Esophagus muscularis mucosa (tissue), 4 donors: ENCODE results near the gene DOCK11. TPM values are rescaled to one million over a fixed set of nuclear protein-coding genes. Genes with fewer than 3 reads are reported as not detected.

Experiments used
- DNase-seq: peaks from one replicate; pipeline ENCODE4 v3.0.0-alpha.2; 2017; ENCODE audit errors: extremely low spot score
- H3K27ac ChIP-seq, 4 donors: fragments of 200-600 bp; sonication (generic); replicated peaks in 1 of 4; 1 replicate in 3 of 4; 2 replicates in 1 of 4; pipeline ENCODE4 v1.5.1; 2016 to 2019; ENCODE audit warnings: mild to moderate bottlenecking in 1 of 4
- H3K27me3 ChIP-seq, 4 donors: fragments of 200-600 bp; sonication (generic); one replicate each; pipeline versions ENCODE4 v1.5.1 to v1.6.0; 2016 to 2019
- H3K36me3 ChIP-seq, 4 donors: fragments of 200-600 bp; sonication (generic); one replicate each; pipeline ENCODE4 v1.5.1; 2016 to 2019
- H3K4me1 ChIP-seq, 4 donors: fragments of 200-600 bp; sonication (generic); one replicate each; pipeline ENCODE4 v1.5.1; 2016 to 2019
- H3K4me3 ChIP-seq, 4 donors: fragments of 200-600 bp; sonication (generic); 1 replicate in 2 of 4; 2 replicates in 2 of 4; pipeline ENCODE4 v1.5.1; 2016 to 2019; ENCODE audit warnings: mild to moderate bottlenecking in 4 of 4, moderate library complexity in 1 of 4
- H3K9me3 ChIP-seq, 4 donors: fragments of 200-600 bp; sonication (generic); 1 replicate in 3 of 4; 2 replicates in 1 of 4; pipeline ENCODE4 v1.5.1; 2016 to 2019
- CTCF ChIP-seq, 3 experiments: fragments of 200-600 bp in 2 of 3; fragments of 450-650 bp in 1 of 3; sonication (generic) in 2 of 3; IDR thresholded peaks; one replicate each; pipeline ENCODE4 v1.5.1; 2017 to 2019; ENCODE audit warnings: antibody characterized with exemption in 3 of 3, mild to moderate bottlenecking in 2 of 3, moderate library complexity in 1 of 3
- EP300 ChIP-seq: sonication (generic); formaldehyde crosslinking; IDR thresholded peaks from one replicate; pipeline ENCODE4 v1.6.1; 2017; ENCODE audit warnings: antibody characterized with exemption
- POLR2A ChIP-seq: fragments of 450-650 bp; IDR thresholded peaks from one replicate; pipeline ENCODE4 v1.6.1; 2017; ENCODE audit warnings: antibody characterized with exemption, moderate library complexity, mild to moderate bottlenecking, low read depth
- POLR2AphosphoS5 ChIP-seq, 2 donors: sonication (generic); formaldehyde crosslinking; IDR thresholded peaks; one replicate each; pipeline ENCODE4 v1.6.1; 2017; ENCODE audit warnings: antibody characterized with exemption in 2 of 2
- WGBS: methylation state at CpG from one replicate; pipeline ENCODE4 v1.1.5; 2018; 5-methylcytosine and 5-hydroxymethylcytosine counted together
- intact Hi-C: fragments of 100-400 bp; cut with DNase I; formaldehyde crosslinking; loops from one replicate; pipeline ENCODE4 v1.15.1; 2023
- total RNA-seq, 4 donors: library from RNA; depleted of rRNA; stranded (reverse); fragments of >200 nt; gene quantifications; one replicate each; pipeline versions ENCODE4 v1.1.0 to v1.2.1, GENCODE V29; 2016

DOCK11 gene
- total RNA-seq, 4 donors from 2014 or later = 62.0 to 103 (median 64.7) TPM

GRCh38 chrX:118593407-118593806 is 97.8 kb downstream of the DOCK11 start:
- Histone ChIP-seq H3K9me3 (no peaks in the 10 kb centered on the region), H3K4me1 (peaks cover 0 to 26% (median 14%) of the 10 kb centered on the region in 4 donors), H3K27ac (no peak overlapping the region), H3K27me3 (no peaks in the 10 kb centered on the region), H3K4me3 (no peak overlapping the region), H3K36me3 (peaks cover 0 to 34% (median 4%) of the 10 kb centered on the region in 4 donors)
- no peak for DNase-seq
- TF ChIP-seq CTCF (IDR thresholded peaks at IDR 0.05) (no peak), POLR2AphosphoS5 (IDR thresholded peaks at IDR 0.05) (no peak), POLR2A (no peak), EP300 (no peak)
- 36% methylated on average over 3 of the region's 3 CpGs for WGBS
- intact Hi-C loops = no loop called here

GRCh38 chrX:118594697-118595420 is 99.2 kb downstream of the DOCK11 start:
- Histone ChIP-seq H3K27ac (peak overlapping the region; percentile 5 to 60 (median 36)), H3K36me3 (peaks cover 0 to 22% (median 3%) of the 10 kb centered on the region in 4 donors), H3K9me3 (no peaks in the 10 kb centered on the region), H3K4me3 (no peak overlapping the region), H3K27me3 (no peaks in the 10 kb centered on the region), H3K4me1 (peaks cover 0 to 32% (median 20%) of the 10 kb centered on the region in 4 donors)
- intact Hi-C loops = no loop called here
- no peak for DNase-seq
- TF ChIP-seq POLR2A (no peak), POLR2AphosphoS5 (IDR thresholded peaks at IDR 0.05) (no peak), CTCF (IDR thresholded peaks at IDR 0.05) (no peak), EP300 (no peak)
- WGBS = 70% methylated on average over 4 of the region's 4 CpGs

GRCh38 chrX:118595501-118596042 is 100.0 kb downstream of the DOCK11 start:
- H3K27ac ChIP-seq = peak overlapping the region in 3 of 4 donors; percentile 52 to 60 (median 54)
- H3K4me1 ChIP-seq = peaks cover 0 to 33% (median 20%) of the 10 kb centered on the region in 4 donors
- H3K4me3 ChIP-seq = no peak overlapping the region
- no peak for DNase-seq
- no peaks in the 10 kb centered on the region for H3K27me3 ChIP-seq
- peaks cover 0 to 17% (median 2%) of the 10 kb centered on the region in 4 donors for H3K36me3 ChIP-seq
- intact Hi-C loops = no loop called here
- TF ChIP-seq EP300 (no peak), POLR2AphosphoS5 (IDR thresholded peaks at IDR 0.05) (no peak), POLR2A (no peak), CTCF (IDR thresholded peaks at IDR 0.05) (no peak)
- no peaks in the 10 kb centered on the region for H3K9me3 ChIP-seq
- 49% methylated on average over 7 of the region's 7 CpGs for WGBS

- peaks cover 0 to 41% (median 26%) of the 10 kb centered on the region in 4 donors for H3K4me1 ChIP-seq
- H3K36me3 ChIP-seq = peaks cover 0 to 17% (median 0%) of the 10 kb centered on the region in 4 donors
- H3K27me3 ChIP-seq = no peaks in the 10 kb centered on the region
- intact Hi-C loops = no loop called here
- DNase-seq = no peak
- TF ChIP-seq POLR2AphosphoS5 (IDR thresholded peaks at IDR 0.05) (no peak), EP300 (no peak), POLR2A (no peak), CTCF (IDR thresholded peaks at IDR 0.05) (no peak)
- no peaks in the 10 kb centered on the region for H3K9me3 ChIP-seq
- peak overlapping the region; percentile 40 to 60 (median 47) for H3K27ac ChIP-seq
- no peak overlapping the region for H3K4me3 ChIP-seq
These were observed 100.8 kb downstream of the DOCK11 start for GRCh38 chrX:118596390-118596789.
